Activated CD4-positive, alpha-beta T cell treated with anti-CD3 and anti-CD28 coated beads, Interleukin-2, amount 10 ng/mL, durations not matched to agents 24 days and 14 days (primary cell): ENCODE data around the gene GOLT1A. TPM values are rescaled to one million over a fixed set of nuclear protein-coding genes. Genes with fewer than 3 reads are reported as not detected.

Source experiments
- DNase-seq: peaks from one replicate; pipeline ENCODE4 v3.0.0; 2022
- H3K27ac Mint-ChIP-seq: one replicate; pipeline ENCODE4 v1.8.0; 2022; ENCODE audit warnings: mild to moderate bottlenecking, mixed read lengths
- H3K27me3 Mint-ChIP-seq: one replicate; pipeline ENCODE4 v1.8.0; 2022; ENCODE audit warnings: mixed read lengths
- H3K36me3 Mint-ChIP-seq: one replicate; pipeline ENCODE4 v1.8.0; 2022; ENCODE audit warnings: low read depth, mild to moderate bottlenecking, mixed read lengths
- H3K4me1 Mint-ChIP-seq: one replicate; pipeline ENCODE4 v1.8.0; 2021; ENCODE audit warnings: mixed read lengths
- H3K4me3 Mint-ChIP-seq: one replicate; pipeline ENCODE4 v1.8.0; 2022; ENCODE audit warnings: mild to moderate bottlenecking, moderate library complexity, mixed read lengths
- H3K9me3 Mint-ChIP-seq: one replicate; pipeline ENCODE4 v1.8.0; 2021; ENCODE audit warnings: mixed read lengths
- intact Hi-C: fragments of 100-400 bp; cut with micrococcal nuclease; formaldehyde crosslinking; loops from one replicate; pipeline ENCODE4 v1.15.1; 2023
- total RNA-seq: library from RNA; stranded (reverse); gene quantifications from 2 replicates; pipeline ENCODE4 v1.2.3, GENCODE V29; 2022

GOLT1A gene
- total RNA-seq, 1 donor from 2014 or later, result not detected

- no peak for DNase-seq
- H3K9me3 Mint-ChIP-seq, result no peaks in the 10 kb centered on the region
- no peak overlapping the region for H3K4me3 Mint-ChIP-seq
- H3K27me3 Mint-ChIP-seq, result peaks cover 6% of the 10 kb centered on the region
- no peak overlapping the region for H3K27ac Mint-ChIP-seq
- no peaks in the 10 kb centered on the region for H3K4me1 Mint-ChIP-seq
- intact Hi-C loops, result no loop called here
- H3K36me3 Mint-ChIP-seq, result no peaks in the 10 kb centered on the region
Measured at GRCh38 chr1:204180133-204180532, 33.7 kb downstream of the GOLT1A start.

GRCh38 chr1:204178487-204179281 lies 35.1 kb downstream of the GOLT1A start:
- H3K4me1 Mint-ChIP-seq, result no peaks in the 10 kb centered on the region
- no peak overlapping the region for H3K27ac Mint-ChIP-seq
- H3K4me3 Mint-ChIP-seq, result no peak overlapping the region
- intact Hi-C loops, result no loop called here
- peaks cover 2% of the 10 kb centered on the region for H3K27me3 Mint-ChIP-seq
- H3K36me3 Mint-ChIP-seq, result no peaks in the 10 kb centered on the region
- peaks cover 1% of the 10 kb centered on the region for H3K9me3 Mint-ChIP-seq
- DNase-seq, result no peak

- Mint-ChIP-seq H3K4me3 (no peak overlapping the region), H3K36me3 (no peaks in the 10 kb centered on the region), H3K9me3 (peaks cover 4% of the 10 kb centered on the region), H3K27me3 (no peaks in the 10 kb centered on the region), H3K27ac (no peak overlapping the region), H3K4me1 (no peaks in the 10 kb centered on the region)
- intact Hi-C loops, result no loop called here
- DNase-seq, result no peak
Measured at GRCh38 chr1:204177133-204177532, 36.7 kb downstream of the GOLT1A start.

GRCh38 chr1:204176049-204176448 lies 37.7 kb downstream of the GOLT1A start:
- DNase-seq, result no peak
- Mint-ChIP-seq H3K36me3 (no peaks in the 10 kb centered on the region), H3K27me3 (no peaks in the 10 kb centered on the region), H3K4me1 (no peaks in the 10 kb centered on the region), H3K4me3 (no peak overlapping the region), H3K27ac (no peak overlapping the region), H3K9me3 (peaks cover 8% of the 10 kb centered on the region)
- intact Hi-C loops, result no loop called here

- peaks cover 13% of the 10 kb centered on the region for H3K9me3 Mint-ChIP-seq
- H3K4me1 Mint-ChIP-seq, result no peaks in the 10 kb centered on the region
- H3K4me3 Mint-ChIP-seq, result no peak overlapping the region
- intact Hi-C loops, result no loop called here
- H3K36me3 Mint-ChIP-seq, result no peaks in the 10 kb centered on the region
- H3K27ac Mint-ChIP-seq, result no peak overlapping the region
- DNase-seq, result no peak
- H3K27me3 Mint-ChIP-seq, result no peaks in the 10 kb centered on the region
Measured at GRCh38 chr1:204174958-204175357, 38.8 kb downstream of the GOLT1A start.

GRCh38 chr1:204172404-204173029 lies 41.3 kb downstream of the GOLT1A start:
- no peak for DNase-seq
- H3K4me3 Mint-ChIP-seq, result no peak overlapping the region

GRCh38 chr1:204171751-204172178 lies 42.0 kb downstream of the GOLT1A start:
- peaks cover 3% of the 10 kb centered on the region for H3K36me3 Mint-ChIP-seq
- H3K9me3 Mint-ChIP-seq, result peaks cover 18% of the 10 kb centered on the region
- H3K27me3 Mint-ChIP-seq, result no peaks in the 10 kb centered on the region
- H3K4me3 Mint-ChIP-seq, result no peak overlapping the region
- no peak for DNase-seq
- no peak overlapping the region for H3K27ac Mint-ChIP-seq
- H3K4me1 Mint-ChIP-seq, result no peaks in the 10 kb centered on the region
- intact Hi-C loops, result no loop called here

More at GRCh38 chr1:204172404-204173029, 41.3 kb downstream of the GOLT1A start:
- H3K27me3 Mint-ChIP-seq, result no peaks in the 10 kb centered on the region
- H3K36me3 Mint-ChIP-seq, result peaks cover 3% of the 10 kb centered on the region
- no peak overlapping the region for H3K27ac Mint-ChIP-seq
- intact Hi-C loops, result no loop called here
- peaks cover 18% of the 10 kb centered on the region for H3K9me3 Mint-ChIP-seq
- no peaks in the 10 kb centered on the region for H3K4me1 Mint-ChIP-seq

GRCh38 chr1:204170494-204171155 lies 43.2 kb downstream of the GOLT1A start:
- Mint-ChIP-seq H3K9me3 (peaks cover 18% of the 10 kb centered on the region), H3K27ac (no peak overlapping the region), H3K4me1 (no peaks in the 10 kb centered on the region), H3K27me3 (no peaks in the 10 kb centered on the region), H3K4me3 (no peak overlapping the region), H3K36me3 (peaks cover 3% of the 10 kb centered on the region)
- DNase-seq, result no peak
- intact Hi-C loops, result no loop called here

GRCh38 chr1:204169858-204170257 lies 43.9 kb downstream of the GOLT1A start:
- DNase-seq, result no peak
- Mint-ChIP-seq H3K4me1 (no peaks in the 10 kb centered on the region), H3K27me3 (no peaks in the 10 kb centered on the region), H3K4me3 (no peak overlapping the region), H3K9me3 (peaks cover 18% of the 10 kb centered on the region), H3K27ac (no peak overlapping the region), H3K36me3 (peaks cover 3% of the 10 kb centered on the region)
- intact Hi-C loops, result no loop called here

- H3K36me3 Mint-ChIP-seq, result peaks cover 3% of the 10 kb centered on the region
- intact Hi-C loops, result no loop called here
- H3K4me1 Mint-ChIP-seq, result no peaks in the 10 kb centered on the region
- H3K9me3 Mint-ChIP-seq, result peaks cover 14% of the 10 kb centered on the region
- no peaks in the 10 kb centered on the region for H3K27me3 Mint-ChIP-seq
- no peak overlapping the region for H3K4me3 Mint-ChIP-seq
- no peak overlapping the region for H3K27ac Mint-ChIP-seq
- DNase-seq, result no peak
Measured at GRCh38 chr1:204167730-204168129, 46.1 kb downstream of the GOLT1A start.

- no peak within 1 kb of the TSS for H3K4me3 Mint-ChIP-seq
- H3K36me3 Mint-ChIP-seq, result peaks cover 3% of the 10 kb centered on the region
- intact Hi-C loops, result no loop called here
- H3K9me3 Mint-ChIP-seq, result peaks cover 11% of the 10 kb centered on the region
- DNase-seq, result no peak
- H3K27ac Mint-ChIP-seq, result no peak within 1 kb of the TSS
- H3K4me1 Mint-ChIP-seq, result no peaks in the 10 kb centered on the region
- peaks cover 2% of the 10 kb centered on the region for H3K27me3 Mint-ChIP-seq
Measured at GRCh38 chr1:204166219-204166618, 47.6 kb downstream of the GOLT1A start, which contains the start of gene REN. Gene REN (minus strand): TSS chr1:204166337. CDS start chr1:204166293, 44 bp downstream.

- Mint-ChIP-seq H3K27ac (no peak overlapping the region), H3K36me3 (no peaks in the 10 kb centered on the region), H3K4me3 (no peak overlapping the region), H3K4me1 (no peaks in the 10 kb centered on the region), H3K27me3 (peaks cover 6% of the 10 kb centered on the region), H3K9me3 (no peaks in the 10 kb centered on the region)
- DNase-seq, result peak; percentile 93
- intact Hi-C loops, result loop anchor here (1.0 to 5.0 kb wide), 5 partner anchors 45 to 332 kb away; partner anchors contain the start of gene PIK3C2B
Measured at GRCh38 chr1:204162494-204163074, 51.2 kb downstream of the GOLT1A start.

- H3K27ac Mint-ChIP-seq, result no peak overlapping the region
- no peaks in the 10 kb centered on the region for H3K9me3 Mint-ChIP-seq
- H3K4me1 Mint-ChIP-seq, result no peaks in the 10 kb centered on the region
- no peaks in the 10 kb centered on the region for H3K36me3 Mint-ChIP-seq
- peaks cover 6% of the 10 kb centered on the region for H3K27me3 Mint-ChIP-seq
- intact Hi-C loops, result loop anchor here (1.0 to 5.0 kb wide), 5 partner anchors 45 to 333 kb away; partner anchors contain the start of gene PIK3C2B
- no peak for DNase-seq
- H3K4me3 Mint-ChIP-seq, result no peak overlapping the region
Measured at GRCh38 chr1:204161609-204162493, 51.9 kb downstream of the GOLT1A start.
